CD14-positive monocyte (primary cell): ENCODE results near the gene REXO2. TPM values are rescaled to one million over a fixed set of nuclear protein-coding genes. Genes with fewer than 3 reads are reported as not detected.

Experiments
- DNase-seq, 3 donors: peaks; one replicate each; pipeline ENCODE4 v3.0.0-alpha.2; 2011 to 2022
- H2AFZ ChIP-seq: 2 replicates; pipeline ENCODE4 v1.6.0; 2012; ENCODE audit warnings: mild to moderate bottlenecking, low read depth, low read length, inconsistent platforms; ENCODE audit not compliant: insufficient read depth, poor library complexity, severe bottlenecking
- H3K27ac ChIP-seq, 2 donors: 1 replicate in 1 of 2; 2 replicates in 1 of 2; pipeline ENCODE4 v1.5.1; 2012 to 2013; ENCODE audit warnings: low read length in 2 of 2, control low read depth in 1 of 2, inconsistent platforms in 1 of 2, low read depth in 1 of 2, mild to moderate bottlenecking in 1 of 2
- H3K27me3 ChIP-seq, 2 donors: one replicate each; pipeline versions ENCODE4 v1.6.0 to v1.6.1; 2011 to 2013; ENCODE audit warnings: low read length in 2 of 2; ENCODE audit not compliant: control insufficient read depth in 2 of 2, insufficient read depth in 2 of 2
- H3K36me3 ChIP-seq, 2 donors: replicated peaks in 1 of 2; 1 replicate in 1 of 2; 2 replicates in 1 of 2; pipeline versions ENCODE4 v1.5.1 to v1.6.1; 2012 to 2013; ENCODE audit warnings: low read length in 2 of 2, control low read depth in 1 of 2, inconsistent platforms in 1 of 2, mild to moderate bottlenecking in 1 of 2; ENCODE audit not compliant: insufficient read depth in 2 of 2, control insufficient read depth in 1 of 2
- H3K4me1 ChIP-seq, 2 donors: 1 replicate in 1 of 2; 2 replicates in 1 of 2; pipeline versions ENCODE4 v1.5.1 to v1.6.1; 2012 to 2013; ENCODE audit warnings: low read length in 2 of 2, control low read depth in 1 of 2, inconsistent platforms in 1 of 2, mild to moderate bottlenecking in 1 of 2, moderate library complexity in 1 of 2; ENCODE audit not compliant: insufficient read depth in 2 of 2, control insufficient read depth in 1 of 2
- H3K4me2 ChIP-seq: replicated peaks from 2 replicates; pipeline ENCODE3; 2012; ENCODE audit warnings: low read length, moderate library complexity, mild to moderate bottlenecking; ENCODE audit not compliant: poor library complexity, severe bottlenecking; ENCODE audit errors: extremely low read depth
- H3K4me3 ChIP-seq, 3 experiments: fragments of 200-600 bp in 1 of 3; sonication (generic) in 1 of 3; replicated peaks in 1 of 3; 1 replicate in 2 of 3; 2 replicates in 1 of 3; pipeline ENCODE4 v1.5.1; 2011 to 2013; ENCODE audit warnings: low read length in 3 of 3, mild to moderate bottlenecking in 3 of 3, control low read depth in 2 of 3, low read depth in 2 of 3, inconsistent platforms in 1 of 3, moderate library complexity in 1 of 3
- H3K79me2 ChIP-seq: 2 replicates; pipeline ENCODE4 v1.6.0; 2012; ENCODE audit warnings: mild to moderate bottlenecking, control low read depth, inconsistent platforms, low read length, moderate library complexity; ENCODE audit not compliant: insufficient read depth
- H3K9ac ChIP-seq: 2 replicates; pipeline ENCODE4 v1.6.0; 2017; ENCODE audit warnings: low read length, mild to moderate bottlenecking; ENCODE audit not compliant: insufficient read depth, poor library complexity, severe bottlenecking
- H3K9me3 ChIP-seq, 2 donors: replicated peaks in 1 of 2; 1 replicate in 1 of 2; 2 replicates in 1 of 2; pipeline versions ENCODE4 v1.5.1 to v1.6.1; 2012 to 2013; ENCODE audit warnings: low read length in 2 of 2, control low read depth in 1 of 2; ENCODE audit not compliant: control insufficient read depth in 1 of 2, insufficient read depth in 1 of 2
- H4K20me1 ChIP-seq: 2 replicates; pipeline ENCODE4 v1.6.0; 2012; ENCODE audit warnings: mild to moderate bottlenecking, low read length, control low read depth, moderate library complexity; ENCODE audit not compliant: insufficient read depth
- H3K27ac Mint-ChIP-seq, 7 donors: one replicate each; pipeline ENCODE4 v1.8.0; 2020; ENCODE audit warnings: mild to moderate bottlenecking in 7 of 7, mixed read lengths in 7 of 7, moderate library complexity in 6 of 7, inconsistent platforms in 2 of 7
- H3K27me3 Mint-ChIP-seq, 3 donors: one replicate each; pipeline ENCODE4 v1.8.0; 2021 to 2022; ENCODE audit warnings: low read depth in 3 of 3, mild to moderate bottlenecking in 3 of 3, mixed read lengths in 3 of 3, moderate library complexity in 3 of 3, inconsistent platforms in 1 of 3
- H3K36me3 Mint-ChIP-seq, 2 donors: one replicate each; pipeline ENCODE4 v1.8.0; 2020; ENCODE audit warnings: mixed read lengths in 2 of 2, inconsistent platforms in 1 of 2, mild to moderate bottlenecking in 1 of 2
- H3K4me1 Mint-ChIP-seq: one replicate; pipeline ENCODE4 v1.8.0; 2020; ENCODE audit warnings: mild to moderate bottlenecking, mixed read lengths
- H3K4me3 Mint-ChIP-seq, 2 donors: one replicate each; pipeline ENCODE4 v1.8.0; 2020; ENCODE audit warnings: mild to moderate bottlenecking in 2 of 2, mixed read lengths in 2 of 2, moderate library complexity in 1 of 2
- H3K9me3 Mint-ChIP-seq, 7 donors: one replicate each; pipeline ENCODE4 v1.8.0; 2020 to 2022; ENCODE audit warnings: mixed read lengths in 7 of 7, mild to moderate bottlenecking in 6 of 7, moderate library complexity in 6 of 7, inconsistent platforms in 2 of 7
- CTCF ChIP-seq: fragments of 200-600 bp; IDR thresholded peaks from one replicate; pipeline ENCODE4 v1.8.0; 2022; ENCODE audit warnings: antibody characterized with exemption, mild to moderate bottlenecking
- WGBS: methylation state at CpG from one replicate; pipeline ENCODE4 v1.1.5; 2013; ENCODE audit warnings: missing lambda C conversion rate; ENCODE audit not compliant: insufficient coverage; 5-methylcytosine and 5-hydroxymethylcytosine counted together
- intact Hi-C, 2 donors: fragments of 100-400 bp; cut with micrococcal nuclease; formaldehyde crosslinking; loops; one replicate each; pipeline versions ENCODE4 v1.15.0 to v1.15.1; 2023
- polyA plus RNA-seq, 3 donors: library from polyadenylated mRNA; depleted of rRNA in 1 of 3; unstranded in 2 of 3; stranded (reverse) in 1 of 3; fragments of 300-500 nt in 2 of 3; fragments of >200 nt in 1 of 3; fragmentation: Illumina TruSeq in 2 of 3; gene quantifications; 1 replicate in 2 of 3; 2 replicates in 1 of 3; pipeline ENCODE4 v1.2.3, GENCODE V29; 2012 to 2021

The REXO2 gene
- polyA plus RNA-seq, 3 donors, result 18.0 to 22.5 (median 22.2) TPM

- Histone ChIP-seq H2AFZ (no peak overlapping the region), H3K9me3 (no peaks in the 10 kb centered on the region)
- H3K27me3 Mint-ChIP-seq, result peaks cover 0 to 2% (median 1%) of the 10 kb centered on the region in 3 donors
These were observed 44.7 kb downstream of the REXO2 start for GRCh38 chr11:114483929-114484328.

GRCh38 chr11:114496915-114497314 lies 57.6 kb downstream of the REXO2 start:
- no peaks in the 10 kb centered on the region for H3K9me3 ChIP-seq
- no peaks in the 10 kb centered on the region for H3K36me3 ChIP-seq
- no peaks in the 10 kb centered on the region for H3K4me1 ChIP-seq
- no peaks in the 10 kb centered on the region for H4K20me1 ChIP-seq
- WGBS, result 80% methylated on average over 1 of the region's 3 CpGs
- H3K27me3 ChIP-seq, result no peaks in the 10 kb centered on the region
- Mint-ChIP-seq H3K36me3 (no peaks in the 10 kb centered on the region), H3K4me1 (no peaks in the 10 kb centered on the region), H3K27me3 (peaks cover 0 to 5% (median 2%) of the 10 kb centered on the region in 3 donors), H3K9me3 (peaks cover 0 to 4% (median 0%) of the 10 kb centered on the region in 7 donors), H3K4me3 (no peak overlapping the region), H3K27ac (no peak overlapping the region)
- H3K4me3 ChIP-seq, result no peak overlapping the region
- H2AFZ ChIP-seq, result no peak overlapping the region
- H3K79me2 ChIP-seq, result no peaks in the 10 kb centered on the region
- no peak overlapping the region for H3K9ac ChIP-seq
- H3K4me2 ChIP-seq, result no peak overlapping the region
- H3K27ac ChIP-seq, result no peak overlapping the region
- intact Hi-C loops, result no loop called here
- no peak for DNase-seq
- no peak for TF ChIP-seq CTCF

More at GRCh38 chr11:114483929-114484328, 44.7 kb downstream of the REXO2 start:
- H3K4me3 ChIP-seq, result no peak overlapping the region
- Mint-ChIP-seq H3K27ac (no peak overlapping the region), H3K4me1 (no peaks in the 10 kb centered on the region), H3K36me3 (no peaks in the 10 kb centered on the region), H3K4me3 (no peak overlapping the region), H3K9me3 (peaks cover 0 to 7% (median 0%) of the 10 kb centered on the region in 7 donors)
- H3K36me3 ChIP-seq, result no peaks in the 10 kb centered on the region
- no peaks in the 10 kb centered on the region for H4K20me1 ChIP-seq
- H3K27me3 ChIP-seq, result no peaks in the 10 kb centered on the region
- intact Hi-C loops, result no loop called here
- H3K4me2 ChIP-seq, result no peak overlapping the region
- H3K9ac ChIP-seq, result no peak overlapping the region
- no peak overlapping the region for H3K27ac ChIP-seq
- H3K4me1 ChIP-seq, result no peaks in the 10 kb centered on the region
- TF ChIP-seq CTCF, result no peak
- 83% methylated on average over 1 of the region's 2 CpGs for WGBS
- H3K79me2 ChIP-seq, result no peaks in the 10 kb centered on the region
- no peak for DNase-seq
